NOMO-1 treated with dmso at 0.1 percent for 144 hours (cell line): ENCODE data around the gene CHST15.
A peak's percentile ranks its signal among the peaks of the same experiment; 100 is the strongest.

Experiments used
- DNase-seq: peaks from one replicate; lab custom pipeline; 2025; ENCODE audit not compliant: unreplicated experiment; lab: John Stamatoyannopoulos, UW

The CHST15 gene

GRCh38 chr10:124066781-124067714 lies 26.4 kb downstream of the CHST15 start:
- DNase-seq: peak; percentile 70

GRCh38 chr10:124066126-124066700 lies 27.2 kb downstream of the CHST15 start:
- DNase-seq: no peak

- DNase-seq: no peak
Observed at GRCh38 chr10:124065382-124066125, 27.8 kb downstream of the CHST15 start.

DNA sequence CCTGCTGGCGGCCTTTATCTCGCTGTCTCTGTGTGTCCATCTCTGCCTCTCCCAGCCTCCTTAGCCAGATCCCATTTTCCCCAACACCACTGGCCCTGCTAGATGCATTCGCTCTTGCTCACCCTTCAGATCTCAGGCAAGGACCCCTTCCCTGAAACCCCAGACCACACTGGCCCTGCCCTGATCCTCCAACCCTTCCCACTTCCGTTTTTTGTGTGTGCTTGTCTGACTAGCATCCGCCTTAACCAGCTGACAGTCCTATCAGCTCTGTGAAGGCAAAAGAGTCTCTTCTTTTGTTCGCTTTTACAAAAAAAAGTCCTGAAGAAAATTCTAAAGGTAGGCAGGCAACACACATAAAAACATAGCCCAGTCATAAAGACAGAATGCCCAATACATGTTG lies 28.7 kb downstream of the CHST15 start:
- DNase-seq: peak; percentile 75

DNA sequence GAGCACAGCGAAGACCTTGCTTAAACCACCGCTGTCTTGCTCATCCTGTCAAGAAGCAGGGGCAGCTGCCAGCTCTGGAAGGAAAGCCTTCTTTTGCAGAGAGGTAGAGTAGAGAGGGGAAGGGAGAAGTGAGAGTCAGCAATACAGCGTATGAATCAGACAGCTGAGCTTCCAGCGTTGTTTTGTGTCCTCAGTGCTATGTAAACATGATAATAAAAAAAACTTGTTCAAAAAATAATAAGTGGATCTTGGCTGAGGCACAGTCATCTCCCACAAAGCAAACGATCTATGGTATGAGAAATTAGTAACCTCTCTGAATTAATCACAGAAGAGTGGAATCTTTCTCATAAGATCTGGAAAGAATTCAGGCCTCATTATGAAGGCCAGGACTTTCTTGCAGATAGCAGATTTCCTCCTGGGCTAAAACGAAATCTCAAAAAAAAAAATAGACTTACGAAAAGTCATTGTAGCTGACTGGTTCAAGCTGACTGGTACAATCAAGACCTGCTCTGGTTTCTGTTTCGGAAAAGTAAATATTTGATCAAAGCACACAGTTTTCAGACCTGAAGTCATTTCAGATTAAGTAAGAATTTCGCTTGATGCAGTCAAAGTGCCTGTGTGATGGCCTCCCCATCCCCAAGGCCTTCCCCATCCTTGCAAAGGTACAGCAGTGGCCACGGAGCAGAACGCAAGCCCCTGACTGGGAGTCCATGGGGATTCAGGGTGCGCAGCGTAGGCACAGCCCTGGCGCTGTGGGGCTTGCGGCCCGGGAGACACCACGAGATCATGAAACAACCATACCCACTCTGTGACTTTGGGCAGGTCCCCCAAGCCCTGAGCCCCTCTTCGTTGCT lies 29.4 kb downstream of the CHST15 start:
- DNase-seq: peak; percentile 45

- no peak for DNase-seq
Observed at GRCh38 chr10:124062390-124062789, 31.0 kb downstream of the CHST15 start.

DNA sequence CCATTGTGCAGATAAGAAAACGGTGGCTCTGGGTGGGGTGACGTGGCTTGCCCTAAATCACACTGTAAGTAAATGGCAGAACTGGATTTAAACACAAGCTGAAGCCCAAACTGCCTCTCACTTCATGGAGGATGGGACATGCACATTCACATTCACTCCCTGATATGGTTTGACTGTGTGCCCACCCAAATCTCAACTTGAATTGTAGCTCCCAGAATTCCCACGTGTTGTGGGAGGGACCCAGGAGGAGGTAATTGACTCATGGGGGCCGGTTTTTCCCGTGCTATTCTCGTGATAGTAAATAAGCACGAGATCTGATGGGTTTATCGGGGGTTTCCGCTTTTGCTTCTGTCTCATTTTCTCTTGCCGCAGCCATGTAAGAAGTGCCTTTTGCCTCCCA lies 32.4 kb downstream of the CHST15 start:
- no peak for DNase-seq

DNA sequence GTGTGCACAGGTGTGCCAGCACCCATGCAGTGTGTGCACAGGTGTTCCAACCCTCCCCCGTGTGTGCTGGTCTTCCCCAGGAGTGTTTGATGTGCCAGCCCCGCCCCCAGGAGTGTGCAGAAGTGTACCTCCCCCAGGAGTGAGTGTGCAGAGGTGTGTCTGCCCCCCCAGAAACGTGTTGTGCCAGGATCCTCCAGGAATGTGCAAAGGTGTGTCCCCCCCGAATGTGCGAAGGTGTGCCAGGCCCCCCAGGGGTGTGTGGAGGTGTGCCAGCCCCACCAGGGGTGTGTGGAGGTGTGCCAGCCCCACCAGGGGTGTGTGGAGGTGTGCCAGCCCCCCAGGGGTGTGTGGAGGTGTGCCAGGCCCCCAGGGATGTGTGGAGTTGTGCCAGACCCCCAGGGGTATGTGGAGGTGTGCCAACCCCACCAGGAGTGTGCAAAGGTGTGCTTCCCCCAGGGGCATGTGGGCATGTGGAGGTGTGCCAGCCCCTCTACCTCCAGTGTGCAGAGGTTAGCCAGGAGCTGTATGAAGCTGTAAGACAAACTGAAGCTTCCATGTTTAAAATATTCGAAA lies 33.2 kb downstream of the CHST15 start:
- no peak for DNase-seq

DNA sequence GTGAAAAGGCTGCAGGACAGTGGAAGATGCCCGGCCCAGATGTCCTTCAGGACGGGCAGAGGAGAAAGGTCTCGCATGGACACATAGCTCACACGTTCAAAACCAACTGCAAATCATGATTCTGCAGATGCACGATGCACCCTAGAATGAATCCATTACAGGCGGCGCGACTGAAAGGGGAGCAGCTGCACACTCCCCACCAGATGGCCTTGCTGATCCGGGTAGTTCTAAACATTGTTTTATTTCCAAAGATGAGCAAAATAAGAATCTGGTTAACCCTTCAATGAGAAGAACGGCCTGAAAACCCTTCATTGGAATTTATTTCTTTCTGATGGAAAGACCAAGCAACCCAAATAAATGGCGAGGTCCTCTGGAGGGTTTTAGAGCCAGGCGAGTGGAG lies 33.8 kb downstream of the CHST15 start:
- no peak for DNase-seq

GRCh38 chr10:124058346-124059003 lies 34.9 kb downstream of the CHST15 start:
- DNase-seq: no peak

DNA sequence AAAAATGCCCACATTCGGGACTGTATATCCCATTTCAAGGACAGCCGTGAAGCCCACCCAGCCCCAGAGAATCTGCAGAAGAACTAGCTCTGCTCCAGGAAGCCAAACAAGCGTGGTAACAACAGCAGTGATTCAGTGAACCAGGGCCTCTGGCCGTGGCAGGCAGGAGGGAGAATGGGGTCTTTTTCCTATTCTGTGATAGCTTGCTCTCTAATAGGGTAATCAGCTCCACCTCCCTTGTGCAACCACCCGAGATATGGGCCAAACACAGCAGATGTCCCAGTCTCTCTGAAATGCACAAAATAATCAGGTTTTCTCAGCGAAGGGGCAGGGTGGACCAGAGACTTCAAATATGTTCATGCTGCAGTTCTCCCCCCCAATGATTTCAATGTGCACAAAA lies 35.8 kb downstream of the CHST15 start:
- DNase-seq: no peak

GRCh38 chr10:124056337-124056980 lies 36.9 kb downstream of the CHST15 start:
- no peak for DNase-seq

- no peak for DNase-seq
Observed at GRCh38 chr10:124053971-124054370, 39.4 kb downstream of the CHST15 start.

GRCh38 chr10:124052561-124052960 lies 40.8 kb downstream of the CHST15 start:
- DNase-seq: no peak

DNA sequence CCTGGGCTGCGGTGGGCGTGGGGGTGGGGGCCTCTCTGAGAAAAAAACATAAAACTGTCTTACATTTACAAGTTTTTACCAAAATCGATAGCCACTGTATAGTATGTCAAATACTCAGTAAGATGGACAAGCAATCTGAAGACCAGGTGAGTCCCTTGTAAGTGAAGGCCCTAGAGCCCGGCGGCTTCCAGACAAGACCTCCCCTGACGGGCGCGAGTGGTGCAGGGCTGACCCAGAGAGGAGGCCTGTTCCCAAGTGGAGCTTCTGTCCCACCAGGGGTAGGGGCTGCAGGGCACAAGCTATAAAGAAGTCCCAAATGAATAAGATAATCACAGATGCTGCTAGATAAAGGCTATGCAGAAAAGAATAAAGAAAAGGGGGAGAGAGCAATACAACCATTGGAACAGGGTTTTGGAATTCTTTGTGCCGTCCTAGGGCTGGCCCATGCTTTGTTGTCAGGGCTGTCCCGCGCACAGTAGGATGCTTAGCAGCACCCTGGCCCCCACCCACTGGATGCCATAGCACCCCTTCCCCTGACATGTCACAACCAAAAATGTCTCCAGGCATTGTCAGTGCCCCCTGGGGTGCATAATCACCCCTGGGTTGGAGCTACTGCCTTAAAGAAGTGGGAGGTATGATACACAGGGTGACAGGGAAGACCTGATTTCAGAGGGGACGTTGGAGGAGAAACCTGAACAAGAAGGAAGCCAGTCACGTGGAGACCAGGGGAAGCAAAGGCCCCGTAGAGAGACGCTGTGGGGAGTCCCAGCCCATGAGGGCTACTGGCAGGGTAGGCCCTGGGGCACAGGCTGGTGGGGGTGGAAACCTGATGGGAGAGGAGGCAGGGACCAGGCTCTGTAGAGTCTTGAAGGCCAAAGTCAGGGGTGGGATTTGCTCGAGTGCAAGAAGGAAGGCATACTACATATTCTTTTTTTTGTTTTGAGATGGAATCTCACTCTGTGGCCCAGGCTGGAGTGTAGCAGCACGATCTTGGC lies 43.1 kb downstream of the CHST15 start:
- no peak for DNase-seq

DNA sequence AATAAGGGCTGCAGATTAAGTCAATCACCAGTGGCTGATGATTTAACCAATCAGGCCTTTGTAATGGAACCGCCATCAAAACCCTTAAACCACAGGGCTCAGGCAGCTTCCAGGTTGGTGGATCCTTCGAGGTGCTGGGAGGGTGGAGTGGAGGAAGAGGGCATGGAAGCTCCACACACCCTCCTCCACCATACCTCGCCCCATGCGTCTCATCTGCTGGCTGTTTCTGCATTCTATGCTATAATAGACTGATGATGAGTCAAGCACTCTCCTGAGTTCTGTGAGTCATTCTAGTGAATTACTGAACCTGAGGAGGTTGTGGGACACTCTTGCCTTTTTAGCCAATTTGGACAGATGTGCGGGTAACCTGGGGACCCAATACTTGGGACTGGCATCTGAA lies 43.9 kb downstream of the CHST15 start:
- no peak for DNase-seq

DNA sequence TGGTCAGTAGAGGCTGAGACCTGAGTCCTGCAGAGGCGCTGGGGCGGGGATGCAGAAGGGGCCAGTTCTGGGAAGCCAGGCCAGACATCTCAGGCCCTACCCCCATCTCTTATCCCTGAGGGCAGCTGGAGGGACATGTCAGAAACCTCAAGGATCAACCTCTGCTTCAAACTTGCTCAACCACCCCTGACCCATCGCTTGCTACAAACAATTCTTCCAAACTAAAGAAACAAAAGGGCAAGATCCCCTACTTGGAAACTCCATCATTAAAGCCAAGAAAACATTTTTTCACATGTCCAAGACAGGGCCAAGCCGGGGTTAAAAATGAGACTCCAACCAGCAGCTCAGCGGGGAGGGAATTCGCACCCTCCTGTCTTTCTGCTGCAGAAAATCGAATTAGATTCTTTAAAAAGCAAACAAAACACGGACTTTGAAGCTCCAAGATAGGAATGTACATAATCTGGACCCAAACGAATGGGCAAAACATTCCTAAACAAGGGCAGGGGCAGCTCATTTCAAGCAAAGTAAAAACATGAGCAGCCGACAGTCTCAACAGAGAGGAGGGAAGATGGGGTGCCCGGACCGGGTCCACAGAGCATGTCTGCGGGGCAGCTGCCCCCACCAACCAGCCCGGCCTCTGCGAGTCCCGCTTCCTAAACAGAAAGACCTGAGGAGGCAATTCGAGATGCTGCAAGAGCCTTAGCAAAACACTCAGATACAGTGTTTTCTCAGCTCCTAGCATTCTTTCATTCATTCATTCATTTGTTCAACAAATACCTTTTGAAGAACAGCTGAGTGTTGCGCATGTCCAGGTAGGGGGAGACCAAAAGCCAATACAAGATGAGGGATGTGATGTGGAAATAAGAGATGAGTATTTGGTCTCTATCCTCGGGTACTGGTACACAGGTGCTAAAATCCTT lies 44.8 kb downstream of the CHST15 start:
- DNase-seq: no peak
